H1 (cell line): ENCODE data around the gene CLEC1A. TPM values are rescaled to one million over a fixed set of nuclear protein-coding genes. Genes with fewer than 3 reads are reported as not detected.

Experiments
- CTCF ChIA-PET: fragments of 300-600 bp; sonication (Branson Sonifier 250); formaldehyde crosslinking; loops from one replicate; lab custom pipeline; 2021; ENCODE audit not compliant: partially characterized antibody; lab: Charles Lee
- POLR2A ChIA-PET: fragments of 300-600 bp; sonication (Branson Sonifier 250); formaldehyde crosslinking; loops from one replicate; lab custom pipeline; 2021; ENCODE audit warnings: inconsistent platforms; ENCODE audit not compliant: partially characterized antibody; lab: Charles Lee
- DNase-seq, 2 experiments: peaks; one replicate each; pipeline versions ENCODE4 v3.0.0 to v3.0.0-alpha.2; 2010 to 2022; ENCODE audit warnings: low spot score in 2 of 2, low read depth in 1 of 2, mixed read lengths in 1 of 2
- FAIRE-seq: peaks from 2 replicates; lab custom pipeline; 2011; peaks lifted over from hg19 to GRCh38; lab: Jason Lieb, UNC
- H2AFZ ChIP-seq: 2 replicates; pipeline ENCODE4 v1.8.1; 2012; ENCODE audit warnings: low read length, inconsistent platforms
- H2AK5ac ChIP-seq: 2 replicates; pipeline ENCODE4 v1.6.1; 2013; ENCODE audit warnings: low read depth, low read length
- H2BK120ac ChIP-seq: replicated peaks from 2 replicates; pipeline ENCODE3; 2013; ENCODE audit warnings: low read depth, low read length, inconsistent platforms
- H2BK12ac ChIP-seq: 2 replicates; pipeline ENCODE4 v1.6.1; 2013; ENCODE audit warnings: low read depth, low read length
- H2BK15ac ChIP-seq: 2 replicates; pipeline ENCODE4 v1.6.1; 2013; ENCODE audit warnings: low read length
- H2BK20ac ChIP-seq: 2 replicates; pipeline ENCODE4 v1.6.1; 2013; ENCODE audit warnings: low read length
- H2BK5ac ChIP-seq: 2 replicates; pipeline ENCODE4 v1.6.1; 2013; ENCODE audit warnings: low read depth, low read length
- H3K14ac ChIP-seq: 2 replicates; pipeline ENCODE4 v1.6.1; 2013; ENCODE audit warnings: inconsistent platforms; ENCODE audit not compliant: insufficient read length
- H3K18ac ChIP-seq: 2 replicates; pipeline ENCODE4 v1.6.1; 2013; ENCODE audit warnings: low read length; ENCODE audit errors: extremely low read depth
- H3K23ac ChIP-seq: 2 replicates; pipeline ENCODE4 v1.6.1; 2013; ENCODE audit warnings: inconsistent platforms; ENCODE audit not compliant: insufficient read length
- H3K23me2 ChIP-seq: 2 replicates; pipeline ENCODE4 v1.6.1; 2013; ENCODE audit warnings: low read depth, low read length
- H3K27ac ChIP-seq: 2 replicates; pipeline ENCODE4 v1.6.1; 2011; ENCODE audit warnings: low read depth, low read length, inconsistent platforms
- H3K27me3 ChIP-seq, 4 experiments: replicated peaks in 1 of 4; 1 replicate in 1 of 4; 2 replicates in 3 of 4; pipeline versions ENCODE4 v1.6.1 to v1.8.1; 2011 to 2013; ENCODE audit warnings: low read length in 3 of 4, mild to moderate bottlenecking in 3 of 4, inconsistent platforms in 2 of 4, mixed read lengths in 2 of 4, moderate library complexity in 1 of 4; ENCODE audit not compliant: control insufficient read depth in 3 of 4, insufficient read depth in 3 of 4; ENCODE audit errors: extremely low read depth in 1 of 4
- H3K36me3 ChIP-seq, 4 experiments: 2 replicates each; pipeline versions ENCODE4 v1.6.1 to v1.8.1; 2011 to 2013; ENCODE audit warnings: mild to moderate bottlenecking in 4 of 4, low read length in 3 of 4, moderate library complexity in 2 of 4, control low read depth in 1 of 4, inconsistent platforms in 1 of 4; ENCODE audit not compliant: insufficient read depth in 4 of 4, control insufficient read depth in 2 of 4
- H3K4ac ChIP-seq: replicated peaks from 2 replicates; pipeline ENCODE3; 2013; ENCODE audit warnings: low read length, low read depth, mixed read lengths, inconsistent platforms; ENCODE audit not compliant: insufficient read length
- H3K4me1 ChIP-seq, 4 experiments: replicated peaks in 1 of 4; 1 replicate in 1 of 4; 2 replicates in 3 of 4; pipeline versions ENCODE4 v1.6.1 to v1.8.1; 2011 to 2013; ENCODE audit warnings: low read length in 3 of 4, inconsistent platforms in 2 of 4, mixed read lengths in 1 of 4; ENCODE audit not compliant: insufficient read depth in 4 of 4, control insufficient read depth in 3 of 4
- H3K4me2 ChIP-seq, 2 experiments: 2 replicates each; pipeline versions ENCODE4 v1.6.1 to v1.8.1; 2011 to 2013; ENCODE audit warnings: low read depth in 2 of 2, low read length in 2 of 2, control low read depth in 1 of 2, inconsistent platforms in 1 of 2, mild to moderate bottlenecking in 1 of 2; ENCODE audit not compliant: insufficient read depth in 1 of 2
- H3K4me3 ChIP-seq, 4 experiments: fragments of 200-600, 300-600 bp in 1 of 4; sonication (generic), shearing (Covaris generic), sonication (Bioruptor Twin) in 1 of 4; 2 replicates each; pipeline versions ENCODE4 v1.5.1 to v1.8.1; 2011 to 2016; ENCODE audit warnings: low read length in 4 of 4, low read depth in 3 of 4, control low read depth in 2 of 4, inconsistent platforms in 2 of 4, mild to moderate bottlenecking in 2 of 4, mixed read lengths in 1 of 4, moderate library complexity in 1 of 4; ENCODE audit not compliant: insufficient read depth in 2 of 4; ENCODE audit errors: extremely low read depth in 1 of 4
- H3K56ac ChIP-seq: replicated peaks from 2 replicates; pipeline ENCODE3; 2013; ENCODE audit warnings: low read depth, mild to moderate bottlenecking, mixed read lengths, low read length, inconsistent platforms; ENCODE audit not compliant: insufficient read length
- H3K79me1 ChIP-seq: 2 replicates; pipeline ENCODE4 v1.6.1; 2013; ENCODE audit warnings: low read depth, low read length, control low read depth
- H3K79me2 ChIP-seq, 2 experiments: 2 replicates each; pipeline versions ENCODE4 v1.6.1 to v1.8.1; 2012 to 2013; ENCODE audit warnings: low read length in 2 of 2, mild to moderate bottlenecking in 2 of 2, inconsistent platforms in 1 of 2; ENCODE audit not compliant: insufficient read depth in 2 of 2, control insufficient read depth in 1 of 2
- H3K9ac ChIP-seq, 4 experiments: replicated peaks in 1 of 4; 1 replicate in 1 of 4; 2 replicates in 3 of 4; pipeline versions ENCODE4 v1.6.1 to v1.8.1; 2011 to 2013; ENCODE audit warnings: low read depth in 3 of 4, low read length in 3 of 4, control low read depth in 2 of 4, mild to moderate bottlenecking in 2 of 4, moderate library complexity in 2 of 4, inconsistent platforms in 1 of 4; ENCODE audit errors: extremely low read depth in 1 of 4
- H3K9me3 ChIP-seq, 2 experiments: 2 replicates each; pipeline versions ENCODE4 v1.6.1 to v1.8.1; 2012 to 2013; ENCODE audit warnings: mild to moderate bottlenecking in 2 of 2, moderate library complexity in 2 of 2, control low read depth in 1 of 2, inconsistent platforms in 1 of 2, low read depth in 1 of 2, low read length in 1 of 2, mixed read lengths in 1 of 2; ENCODE audit not compliant: insufficient read depth in 2 of 2
- H4K20me1 ChIP-seq, 2 experiments: replicated peaks in 1 of 2; 2 replicates each; pipeline versions ENCODE3 to v1.8.1; 2011 to 2013; ENCODE audit warnings: inconsistent platforms in 2 of 2, low read length in 2 of 2, mild to moderate bottlenecking in 1 of 2; ENCODE audit not compliant: insufficient read depth in 2 of 2, control insufficient read depth in 1 of 2
- H4K5ac ChIP-seq: 2 replicates; pipeline ENCODE4 v1.6.1; 2013; ENCODE audit warnings: low read length, low read depth, mixed read lengths, inconsistent platforms; ENCODE audit not compliant: insufficient read length
- H4K8ac ChIP-seq: 2 replicates; pipeline ENCODE4 v1.8.0; 2013; ENCODE audit warnings: mild to moderate bottlenecking, moderate library complexity, low read length, inconsistent platforms; ENCODE audit not compliant: insufficient read depth; ENCODE audit errors: extremely low read depth
- H4K91ac ChIP-seq: replicated peaks from 2 replicates; pipeline ENCODE3; 2013; ENCODE audit warnings: low read length, mixed read lengths, inconsistent platforms; ENCODE audit not compliant: insufficient read length
- CHD1 ChIP-seq: IDR thresholded peaks from 2 replicates; pipeline ENCODE4 v1.6.1; 2012; ENCODE audit warnings: low read depth, low read length, improper control_type of control experiment
- RFX5 ChIP-seq: IDR thresholded peaks from 2 replicates; pipeline ENCODE4 v1.6.1; 2011; ENCODE audit warnings: low read depth, low read length, improper control_type of control experiment, borderline replicate concordance
- WGBS, 2 experiments: shearing (Covaris generic) in 1 of 2; methylation state at CpG; one replicate each; pipeline versions ENCODE4 v1.1.6 to v1.1.7; 2013 to 2015; ENCODE audit warnings: low lambda C conversion rate in 2 of 2, mixed read lengths in 2 of 2, inconsistent platforms in 1 of 2, low coverage in 1 of 2, missing lambda C conversion rate in 1 of 2; ENCODE audit not compliant: insufficient replicate concordance in 2 of 2, insufficient coverage in 1 of 2, insufficient read length in 1 of 2; ENCODE audit errors: extremely low coverage in 1 of 2, missing lambda C conversion rate in 1 of 2; 5-methylcytosine and 5-hydroxymethylcytosine counted together
- polyA plus RNA-seq, 7 experiments: library from polyadenylated mRNA; depleted of rRNA in 3 of 7; stranded (reverse) in 5 of 7; unstranded in 2 of 7; fragments of >200 nt in 5 of 7; fragments of 200-250 nt in 2 of 7; gene quantifications; 1 replicate in 5 of 7; 2 replicates in 1 of 7; 4 replicates in 1 of 7; pipeline versions ENCODE4 v1.2.1 to v1.2.3, GENCODE V29; 2011 to 2013; ENCODE audit warnings: missing spikeins in 2 of 7, mixed read lengths in 2 of 7
- total RNA-seq: library from RNA; stranded (reverse); fragmentation: NEBNext Ultra II Directional; extraction: Animal tissue kit (Norgen Biotek cat#: 25700); gene quantifications from 2 replicates; pipeline ENCODE4 v1.2.1, GENCODE V29; 2021
- TF ChIP-seq, protein P1 (sequence below): IDR thresholded peaks from 2 replicates; pipeline ENCODE4 v1.6.1; 2011; ENCODE audit warnings: low read length, improper control_type of control experiment

The CLEC1A gene
- total and polyA plus RNA-seq, 2 of the 8 experiments (the other 6 are each of a cell fraction or from before 2014, with no cell fraction given), result 0.20 TPM; not detected in 1

DNA sequence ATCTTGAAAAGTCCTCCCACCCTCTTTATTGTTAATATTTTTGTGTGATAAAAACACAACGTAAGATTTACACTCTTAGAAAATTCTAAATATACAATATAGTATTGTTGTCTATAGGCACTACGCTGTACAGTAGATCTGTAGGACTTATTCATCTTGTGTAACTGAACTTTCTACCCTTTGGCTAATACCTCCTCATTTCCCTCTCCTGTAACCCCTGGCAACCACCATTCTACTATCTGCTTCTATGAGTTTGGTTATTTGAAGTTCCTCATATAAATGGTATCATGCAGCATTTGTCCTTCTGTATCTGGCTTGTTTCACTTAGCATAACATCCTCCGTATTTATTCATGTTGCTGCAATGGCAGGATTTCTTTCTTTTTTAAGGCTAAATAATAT is 73.5 kb downstream of the CLEC1A start:
- H3K4me3 ChIP-seq, result no peak overlapping the region
- no peak for TF ChIP-seq CHD1
- TF ChIP-seq RFX5, result no peak
- TF ChIP-seq, protein P1, sequence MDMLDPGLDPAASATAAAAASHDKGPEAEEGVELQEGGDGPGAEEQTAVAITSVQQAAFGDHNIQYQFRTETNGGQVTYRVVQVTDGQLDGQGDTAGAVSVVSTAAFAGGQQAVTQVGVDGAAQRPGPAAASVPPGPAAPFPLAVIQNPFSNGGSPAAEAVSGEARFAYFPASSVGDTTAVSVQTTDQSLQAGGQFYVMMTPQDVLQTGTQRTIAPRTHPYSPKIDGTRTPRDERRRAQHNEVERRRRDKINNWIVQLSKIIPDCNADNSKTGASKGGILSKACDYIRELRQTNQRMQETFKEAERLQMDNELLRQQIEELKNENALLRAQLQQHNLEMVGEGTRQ, result no peak
- no peak overlapping the region for H3K56ac ChIP-seq
- H2BK120ac ChIP-seq, result no peak overlapping the region
- H3K27ac ChIP-seq, result no peak overlapping the region
- no peak overlapping the region for H4K8ac ChIP-seq
- H4K20me1 ChIP-seq, result no peaks in the 10 kb centered on the region
- no peak overlapping the region for H2BK20ac ChIP-seq
- 94% methylated on average over 3 of the region's 3 CpGs; no CpG with 5 or more reads in 1 of the 2 experiments for WGBS, 2 experiments
- no peak overlapping the region for H2AFZ ChIP-seq
- no peak overlapping the region for H3K4me2 ChIP-seq
- H3K4me1 ChIP-seq, result no peaks in the 10 kb centered on the region
- H2BK15ac ChIP-seq, result no peak overlapping the region
- H2BK12ac ChIP-seq, result no peak overlapping the region
- H3K18ac ChIP-seq, result no peak overlapping the region
- no peaks in the 10 kb centered on the region for H3K79me2 ChIP-seq
- H2BK5ac ChIP-seq, result no peak overlapping the region
- POLR2A ChIA-PET, result no interaction called here
- no peaks in the 10 kb centered on the region; the same call in 1 of the 2 replicates for H3K23me2 ChIP-seq
- H2AK5ac ChIP-seq, result no peak overlapping the region
- CTCF ChIA-PET, result interaction anchor here (0.7 kb wide), 1 partner anchor 275 kb away, joined by 3 read pairs; no protein-coding TSS in a partner anchor
- DNase-seq (no peak), FAIRE-seq (no peak)
- no peak overlapping the region for H3K9ac ChIP-seq
- no peak overlapping the region for H3K23ac ChIP-seq
- peaks cover 0 to 4% of the 10 kb centered on the region in 2 experiments; a peak in 1 of 4 replicates for H3K9me3 ChIP-seq
- H3K79me1 ChIP-seq, result no peaks in the 10 kb centered on the region
- no peak overlapping the region for H3K14ac ChIP-seq
- no peaks in the 10 kb centered on the region; a peak in 1 of 8 replicates for H3K36me3 ChIP-seq
- no peaks in the 10 kb centered on the region for H3K27me3 ChIP-seq
- no peak overlapping the region for H3K4ac ChIP-seq
- H4K91ac ChIP-seq, result no peak overlapping the region
- no peak overlapping the region for H4K5ac ChIP-seq
